ENCODE measurements around the gene NPAT.
"Not testable (repeated sequence)": the region's sequence is repeated elsewhere in the genome, so short reads cannot be mapped to it uniquely, and the experiment has no call there.

The NPAT gene

DNA sequence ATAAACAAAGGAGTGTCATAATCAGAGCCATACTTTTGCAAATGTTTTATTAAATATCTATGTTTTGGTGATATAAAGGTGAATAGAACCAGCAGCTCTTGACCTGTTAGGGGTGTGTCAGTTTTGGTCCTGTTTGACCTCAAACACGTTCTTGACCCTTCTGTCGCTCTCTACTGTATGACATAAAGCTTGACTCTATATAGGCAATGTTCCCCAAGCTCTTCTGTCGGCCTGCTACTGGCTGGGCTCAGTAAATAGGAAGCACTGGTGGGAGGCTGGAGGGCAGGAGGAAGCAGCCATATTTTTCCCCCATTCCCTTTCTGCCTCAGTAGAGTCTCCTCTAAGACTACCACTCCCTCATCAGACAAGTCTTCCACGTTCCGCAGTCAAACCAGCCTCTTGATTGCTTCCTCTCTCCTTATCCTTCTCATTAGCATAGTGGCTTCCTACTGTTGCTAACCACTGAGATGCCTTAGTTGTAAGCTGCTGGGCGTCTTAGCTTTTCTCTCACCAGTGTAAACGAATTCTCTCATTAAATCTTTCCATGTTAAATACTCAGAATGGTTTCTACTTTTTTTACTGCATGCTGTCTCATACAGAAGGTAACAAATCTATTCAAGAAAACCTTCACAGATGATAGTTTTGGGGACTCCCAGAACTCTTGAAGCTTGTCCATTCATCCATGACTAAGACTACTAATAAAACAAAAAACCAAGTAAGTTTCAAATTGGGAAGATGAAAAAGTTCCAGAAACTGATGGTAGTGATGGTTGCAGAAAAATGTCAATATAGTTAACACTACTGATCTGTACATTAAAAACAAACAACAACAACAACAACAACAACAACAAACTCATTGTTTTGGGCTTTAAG, 3.3 kb downstream of the NPAT start:
- no peak for DNase-seq

DNA sequence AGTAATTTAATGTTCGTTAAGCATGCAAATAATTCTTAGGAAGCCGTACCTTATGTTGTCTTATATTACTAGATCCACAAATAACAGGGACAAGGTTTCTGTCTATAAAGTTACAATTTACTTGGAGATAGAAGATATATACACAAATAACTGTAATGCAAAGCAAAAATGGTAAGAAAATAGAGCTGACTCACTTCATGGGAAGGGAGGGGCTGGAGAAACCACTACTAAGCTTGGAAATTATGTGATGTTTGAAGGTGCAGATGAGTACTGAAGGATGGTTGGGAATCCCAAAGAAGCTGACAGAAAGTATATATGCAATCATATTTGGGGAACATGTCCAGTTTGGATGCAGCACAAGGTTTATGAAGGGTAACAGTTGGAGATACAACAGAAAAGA, 4.0 kb downstream of the NPAT start:
- DNase-seq: no peak

DNA sequence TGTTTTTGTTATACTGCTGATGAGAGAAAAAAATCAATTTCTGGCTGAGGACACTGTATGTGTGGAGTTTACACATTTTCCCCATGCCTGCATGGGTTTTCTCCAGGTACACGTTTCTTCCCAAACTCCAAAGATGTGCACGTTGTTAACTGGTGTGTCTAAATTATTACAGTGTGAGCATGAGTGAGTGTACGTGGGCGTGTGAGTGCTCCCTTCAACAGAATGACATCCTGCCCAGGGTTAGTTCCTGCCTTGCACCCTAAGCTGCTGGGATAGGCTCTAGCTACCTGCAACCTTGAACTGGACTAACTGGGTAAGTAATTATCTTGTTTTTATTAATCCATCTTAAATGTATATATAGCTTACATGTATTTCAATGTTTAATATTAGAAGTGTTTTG, 5.5 kb downstream of the NPAT start:
- no peak for DNase-seq

DNA sequence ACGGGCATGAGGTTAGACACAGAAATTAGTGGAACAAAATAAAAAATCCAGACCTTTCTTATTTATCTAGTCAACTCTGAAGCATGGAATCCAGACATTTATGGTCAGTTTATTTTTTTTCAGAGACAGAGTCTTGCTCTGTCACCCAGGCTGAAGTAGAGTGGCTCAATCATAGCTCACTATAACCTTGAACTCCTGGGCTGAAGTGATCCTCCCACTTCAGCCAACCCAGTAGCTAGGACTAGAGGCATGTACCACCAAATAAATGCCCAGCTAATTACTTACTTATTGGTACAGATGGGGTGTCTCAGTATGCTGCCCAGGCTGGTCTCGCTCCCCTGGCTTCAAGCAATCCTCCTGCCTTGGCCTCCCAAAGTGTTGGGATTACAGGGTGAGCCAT, 8.7 kb downstream of the NPAT start:
- DNase-seq: no peak

DNA sequence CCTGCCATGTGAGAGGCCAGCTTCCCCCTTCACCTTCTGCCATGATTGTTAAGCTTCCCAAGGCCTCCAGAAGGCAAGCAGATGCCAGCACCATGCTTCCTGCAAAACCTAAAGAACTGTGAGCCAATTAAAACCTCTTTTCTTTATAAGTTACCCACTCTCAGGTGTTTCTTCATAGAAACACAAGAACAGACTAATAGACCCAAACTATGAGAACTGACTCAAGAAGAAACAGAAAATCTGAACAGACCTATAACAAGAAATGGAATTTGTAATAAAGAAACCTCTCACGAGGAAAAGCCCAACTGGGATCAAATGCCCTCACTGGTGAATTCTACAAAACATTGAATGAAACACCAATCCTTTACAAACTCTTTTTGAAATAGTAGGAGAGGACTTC, 12.0 kb downstream of the NPAT start:
- DNase-seq: no peak

DNA sequence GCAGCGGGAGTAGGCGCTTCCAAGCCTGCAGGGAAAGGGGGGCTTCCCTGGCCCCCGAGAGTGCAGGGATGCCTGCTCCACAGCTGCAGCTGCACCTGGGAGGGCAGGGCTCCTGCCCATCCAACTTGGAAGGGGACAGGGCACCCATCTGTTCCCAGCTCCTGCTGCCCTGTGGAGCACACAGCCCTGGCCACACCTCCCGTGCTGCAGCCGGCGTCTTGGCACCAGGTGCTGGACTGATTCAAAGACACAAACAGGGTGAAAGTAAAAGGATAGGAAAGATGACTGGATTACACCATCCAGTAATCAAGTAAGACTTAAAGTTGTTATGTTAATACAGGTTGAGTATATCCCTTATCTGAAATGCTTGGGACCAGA, 14.8 kb downstream of the NPAT start:
- no peak for DNase-seq

DNA sequence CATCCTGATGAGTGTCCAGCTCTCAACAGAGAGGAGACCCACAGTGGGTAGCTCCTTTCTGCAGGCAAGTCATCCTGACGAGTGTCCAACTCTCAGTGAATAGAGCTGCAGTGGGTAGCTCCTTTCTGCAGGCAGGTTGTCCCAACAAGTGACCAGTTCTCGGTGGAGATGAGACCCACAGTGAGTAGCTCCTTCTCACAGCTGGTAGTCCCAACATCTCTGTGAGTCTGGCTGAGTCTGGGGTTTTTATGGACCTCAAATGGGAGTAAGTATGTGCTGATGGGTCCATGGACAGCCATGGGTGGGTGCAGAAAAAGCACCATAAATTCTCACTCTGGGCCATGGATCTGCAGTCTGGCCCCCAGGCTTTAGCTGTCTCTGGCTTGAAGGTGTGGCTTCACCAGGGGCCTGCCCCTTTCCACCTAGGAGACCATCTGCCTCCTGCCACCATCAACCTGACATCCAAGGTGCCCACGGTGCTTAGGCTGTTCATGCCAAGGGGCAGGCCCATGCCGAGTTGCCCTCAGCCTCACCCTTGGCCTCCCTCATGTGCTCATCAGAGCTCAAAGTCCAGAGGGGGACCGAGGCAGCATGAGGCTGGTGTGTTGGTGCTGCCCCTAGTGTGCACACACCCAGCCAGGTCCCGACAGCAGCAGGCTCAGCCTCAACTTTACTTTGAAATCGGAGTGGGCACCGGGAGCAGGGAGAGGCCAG, 15.3 kb downstream of the NPAT start:
- DNase-seq: no peak

DNA sequence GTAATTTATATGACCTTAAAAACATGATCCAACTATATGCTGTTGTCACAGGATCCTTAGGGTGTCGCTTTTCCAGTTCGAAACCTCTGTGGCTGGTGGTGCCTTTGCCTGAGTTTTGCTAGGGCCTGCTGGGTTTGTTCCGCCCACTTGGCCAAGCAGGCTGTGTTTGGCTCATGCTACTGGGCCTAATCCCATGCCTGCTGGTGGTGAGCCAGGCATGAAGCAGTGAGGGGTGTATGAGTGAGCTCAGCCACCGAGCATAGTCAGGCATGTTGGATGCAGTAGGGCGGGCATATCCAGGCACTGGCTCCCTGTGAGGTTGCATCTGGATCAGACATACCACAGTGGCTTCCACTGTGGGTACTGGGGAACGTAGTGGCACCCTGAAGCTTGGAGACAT, 16.3 kb downstream of the NPAT start:
- DNase-seq: no peak

DNA sequence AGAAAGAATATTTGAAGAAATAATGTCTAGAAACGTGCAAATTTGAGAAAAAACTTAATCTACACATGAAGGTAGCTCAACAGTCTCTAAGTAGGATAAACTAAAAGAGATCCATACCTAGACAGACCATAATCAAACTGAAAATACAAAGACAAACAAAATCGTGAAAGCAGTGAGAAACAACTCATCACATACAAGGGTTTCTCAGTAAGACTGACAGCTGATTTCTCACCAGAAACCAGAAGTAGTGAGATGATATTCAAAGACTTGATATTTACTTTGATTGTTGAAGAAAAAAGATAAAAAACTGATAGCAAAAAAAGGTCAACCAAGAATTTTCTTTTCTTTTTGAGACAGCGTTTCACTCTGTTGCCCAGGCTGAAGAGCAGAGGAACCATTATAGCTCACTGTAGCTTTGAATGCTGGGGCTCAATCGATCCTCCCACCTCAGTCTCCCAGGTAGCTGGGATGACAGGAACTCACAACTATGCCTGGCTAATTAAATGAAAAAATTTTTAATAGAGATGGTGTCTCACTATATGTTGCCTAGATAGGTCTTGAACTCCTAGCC, 17.4 kb downstream of the NPAT start:
- DNase-seq: no peak

DNA sequence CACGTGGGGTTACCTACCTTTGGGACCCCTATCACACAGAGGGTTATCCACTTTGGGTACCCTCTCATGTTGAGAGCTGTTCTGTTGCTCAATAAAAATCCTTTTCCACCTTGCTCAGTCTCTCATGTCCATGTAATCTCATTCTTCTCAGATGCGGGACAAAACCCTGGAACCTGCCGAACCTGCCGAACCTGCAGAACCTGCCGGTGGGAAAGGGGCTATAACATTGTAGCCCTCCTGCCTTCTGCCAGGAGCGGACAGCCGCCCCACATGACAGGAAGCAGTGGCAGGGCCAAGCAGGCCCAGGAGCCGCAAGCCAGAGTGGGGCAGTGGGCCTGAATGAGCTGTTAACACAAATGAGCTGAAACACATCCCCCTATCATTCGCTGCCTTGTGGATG, 18.1 kb downstream of the NPAT start:
- DNase-seq: no peak

DNA sequence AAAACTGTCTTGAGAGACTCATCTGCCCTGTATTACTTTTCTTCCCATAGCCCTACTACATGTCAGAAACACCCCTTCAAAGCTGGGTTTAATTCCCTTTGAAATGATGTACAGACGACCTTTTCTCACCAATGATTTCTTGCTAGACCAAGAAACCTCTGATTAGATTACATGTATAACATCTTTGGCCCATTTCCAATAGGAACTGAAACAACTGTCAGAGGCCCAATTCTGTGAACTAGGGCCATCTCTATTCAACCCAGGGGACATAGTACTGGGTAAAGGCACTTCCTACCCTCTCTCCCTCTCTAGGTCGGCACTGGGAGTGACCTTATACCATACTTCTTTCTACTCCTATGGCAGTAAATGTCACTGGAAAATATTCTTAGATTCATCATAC, 19.4 kb downstream of the NPAT start:
- DNase-seq: no peak

DNA sequence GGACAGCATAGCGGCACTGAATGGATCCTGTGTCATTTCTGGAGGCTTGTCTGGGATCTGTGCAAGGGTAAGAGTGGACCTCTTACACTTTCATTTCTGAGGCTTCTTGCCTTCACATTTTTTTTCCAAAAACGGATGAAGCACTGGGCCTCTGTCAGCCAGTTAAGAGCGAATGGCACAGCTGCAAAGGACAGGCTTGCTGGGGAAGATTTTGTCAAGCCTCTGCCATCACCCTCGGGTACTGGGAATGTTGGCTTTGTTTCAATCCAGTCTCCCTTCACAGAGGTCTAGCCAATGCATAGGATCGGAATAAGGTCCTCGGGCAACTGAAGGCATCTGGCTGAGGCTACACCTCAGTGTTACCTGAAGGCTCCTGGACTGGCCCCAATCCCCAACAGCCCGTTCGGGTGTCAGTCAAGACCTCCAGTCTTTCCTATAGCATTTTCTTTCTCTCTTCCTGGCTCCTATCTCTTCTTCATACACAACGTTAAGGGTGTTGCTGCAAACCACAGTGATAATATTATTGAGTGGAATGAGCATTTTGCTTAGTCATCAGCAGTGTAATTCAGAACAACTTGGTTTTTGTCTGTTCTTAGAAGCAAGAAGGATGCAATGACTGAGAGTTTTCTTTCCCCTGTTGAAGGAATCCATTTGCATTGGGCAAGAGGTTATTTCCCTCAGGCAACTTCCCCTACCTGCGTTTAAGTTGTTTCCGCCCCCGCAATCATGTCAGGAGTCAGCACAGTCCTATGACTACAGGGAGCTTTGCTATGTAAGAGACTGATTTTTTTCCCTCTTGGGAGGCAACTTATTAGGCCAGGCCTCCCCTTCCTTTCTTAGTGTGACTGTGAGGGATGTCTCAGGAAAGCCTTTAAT, 22.8 kb downstream of the NPAT start:
- no peak for DNase-seq

DNA sequence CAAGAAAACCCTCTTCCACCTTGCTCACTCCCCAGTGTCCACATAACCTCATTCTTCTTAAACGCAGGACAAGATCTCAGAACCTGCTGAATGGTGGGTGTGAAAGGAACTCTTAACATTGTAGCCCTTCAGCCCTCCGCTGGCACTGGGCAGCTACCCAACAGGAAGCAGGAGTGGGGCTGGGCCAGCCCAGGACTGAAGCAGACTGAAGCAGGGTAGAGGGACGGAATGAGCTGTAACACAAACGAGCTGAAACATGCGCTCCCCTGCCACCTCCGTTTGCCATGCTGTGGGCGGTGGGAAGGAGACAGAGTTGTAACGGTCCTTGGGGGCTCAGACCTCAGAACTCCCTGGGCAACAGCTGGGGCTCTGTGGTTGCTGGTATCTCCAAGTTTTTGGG, 23.6 kb downstream of the NPAT start:
- no peak for DNase-seq

DNA sequence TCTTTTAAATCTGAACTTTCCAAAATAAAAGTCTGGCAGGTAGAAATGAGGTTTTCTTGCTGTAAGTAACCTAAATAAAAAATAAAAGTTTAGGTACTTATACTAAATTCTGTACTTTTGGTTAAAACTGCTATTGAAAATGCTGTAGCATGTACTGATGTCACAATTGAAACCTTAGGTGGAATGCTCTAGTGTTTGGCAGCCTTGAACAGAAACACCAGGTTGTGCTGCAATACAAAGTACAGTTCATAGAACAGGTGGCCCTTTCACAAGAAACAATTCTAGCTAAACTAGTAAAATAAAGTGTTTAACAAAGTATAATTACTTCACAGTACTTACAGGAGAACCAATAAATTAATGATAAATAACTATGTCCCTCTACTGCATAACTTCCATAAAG, 25.1 kb downstream of the NPAT start:
- no peak for DNase-seq

DNA sequence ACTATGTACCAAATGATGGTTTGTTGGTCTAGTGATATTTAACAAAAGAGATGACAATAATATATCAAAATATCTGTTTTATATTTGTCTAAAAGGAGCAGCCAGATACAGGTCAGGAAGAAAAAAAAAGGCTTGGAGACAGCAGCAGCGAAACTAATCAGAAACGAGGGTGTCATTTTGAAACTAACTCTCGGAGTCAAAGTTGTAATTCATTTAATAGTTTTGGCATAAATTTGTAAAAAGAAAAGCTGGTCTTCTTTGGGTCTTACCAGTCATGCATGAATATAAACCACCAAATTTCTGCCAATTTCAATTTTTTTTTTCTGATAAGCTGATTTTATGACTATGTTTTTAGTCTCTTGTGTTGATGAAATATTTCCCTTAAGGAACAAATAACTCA, 25.5 kb downstream of the NPAT start:
- no peak for DNase-seq

DNA sequence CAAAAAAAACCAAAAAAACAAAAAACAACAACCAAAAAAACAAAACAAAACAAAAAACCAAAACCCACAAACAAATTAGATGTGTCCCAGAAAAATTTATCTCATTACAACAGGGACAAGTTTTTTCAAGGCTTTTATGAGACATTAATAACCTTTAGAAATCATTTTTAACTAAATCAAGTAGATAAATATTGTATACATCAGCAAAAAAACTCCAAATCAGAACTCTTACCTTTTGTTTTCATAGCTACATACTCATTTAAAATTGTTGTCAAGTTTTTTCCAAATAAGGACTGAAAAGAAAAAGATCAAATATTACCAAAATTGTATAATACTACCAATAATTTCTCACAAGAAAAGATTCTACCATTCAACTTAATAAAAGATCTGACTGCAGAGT, 28.7 kb downstream of the NPAT start:
- no peak for DNase-seq

DNA sequence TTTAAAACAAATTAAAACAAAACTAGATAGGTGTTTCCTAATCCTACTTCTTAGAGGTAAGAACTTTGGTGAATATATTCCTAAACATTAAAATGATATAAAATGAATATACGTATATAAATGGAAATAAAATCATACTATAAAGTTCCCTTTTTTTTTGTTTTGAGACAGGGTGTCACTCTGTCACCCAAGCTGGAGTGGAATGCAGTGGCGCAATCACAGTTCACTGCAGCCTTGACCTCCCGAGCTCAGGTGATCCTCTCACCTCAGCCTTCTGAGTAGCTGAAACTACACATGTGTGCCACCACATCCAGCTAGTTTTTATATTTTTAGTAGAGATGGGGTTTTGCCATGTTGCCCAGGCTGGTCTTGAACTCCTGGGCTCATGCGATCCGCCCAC, 44.9 kb downstream of the NPAT start:
- no peak for DNase-seq

DNA sequence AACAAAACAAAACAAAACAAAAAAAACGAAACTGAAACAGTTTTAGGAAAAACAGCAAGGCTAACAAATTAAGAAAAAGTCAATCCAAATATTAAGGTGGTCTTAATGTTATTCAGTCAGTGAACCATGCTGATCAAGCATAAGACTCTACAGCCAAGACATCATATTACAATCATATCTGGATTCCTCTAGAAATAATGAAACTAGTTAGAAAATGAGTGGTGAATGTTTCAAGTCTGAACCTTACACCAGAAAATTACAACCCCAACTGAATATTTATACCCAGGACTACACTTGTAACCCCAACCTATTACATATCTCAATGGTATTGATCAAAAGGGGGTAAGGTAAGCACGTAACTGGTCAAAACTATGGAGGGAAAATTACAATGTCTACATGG, 52.3 kb downstream of the NPAT start:
- no peak for DNase-seq

DNA sequence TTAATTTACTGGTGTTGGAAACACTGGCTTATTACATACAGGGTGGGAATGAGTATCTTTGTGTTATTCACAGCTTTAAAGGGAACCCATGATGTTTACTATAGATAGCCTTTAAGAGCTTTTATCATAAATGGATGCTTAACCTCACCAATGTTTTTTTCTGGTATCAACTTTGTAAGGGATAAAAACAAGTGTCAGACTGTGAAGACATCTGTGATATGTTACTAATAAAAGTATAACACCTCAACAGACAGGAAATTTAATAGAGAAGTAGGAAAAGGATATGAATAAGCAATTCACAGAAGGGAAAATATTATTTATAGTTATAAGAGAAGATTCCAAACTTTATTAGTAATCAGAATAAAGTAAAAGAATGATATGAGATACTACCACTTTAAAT, 54.8 kb downstream of the NPAT start:
- DNase-seq: no peak

DNA sequence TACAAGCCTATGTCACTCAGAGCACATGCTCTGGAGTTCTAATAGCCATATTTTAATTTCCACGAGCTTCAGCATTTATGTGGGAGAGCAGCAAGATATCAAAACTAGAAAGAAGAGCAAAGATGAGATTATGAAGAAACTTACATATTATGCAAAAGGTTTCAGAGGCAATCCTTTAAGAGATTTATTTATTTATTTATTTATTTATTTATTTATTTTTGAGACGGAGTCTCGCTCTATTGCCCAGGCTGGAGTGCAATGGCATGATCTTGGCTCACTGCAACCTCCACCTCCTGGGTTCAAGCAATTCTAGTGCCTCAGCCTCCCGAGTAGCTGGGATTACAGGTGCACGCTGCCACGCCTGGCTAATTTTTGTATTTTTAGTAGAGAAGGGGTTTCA, 59.6 kb downstream of the NPAT start:
- DNase-seq: not testable (repeated sequence)

DNA sequence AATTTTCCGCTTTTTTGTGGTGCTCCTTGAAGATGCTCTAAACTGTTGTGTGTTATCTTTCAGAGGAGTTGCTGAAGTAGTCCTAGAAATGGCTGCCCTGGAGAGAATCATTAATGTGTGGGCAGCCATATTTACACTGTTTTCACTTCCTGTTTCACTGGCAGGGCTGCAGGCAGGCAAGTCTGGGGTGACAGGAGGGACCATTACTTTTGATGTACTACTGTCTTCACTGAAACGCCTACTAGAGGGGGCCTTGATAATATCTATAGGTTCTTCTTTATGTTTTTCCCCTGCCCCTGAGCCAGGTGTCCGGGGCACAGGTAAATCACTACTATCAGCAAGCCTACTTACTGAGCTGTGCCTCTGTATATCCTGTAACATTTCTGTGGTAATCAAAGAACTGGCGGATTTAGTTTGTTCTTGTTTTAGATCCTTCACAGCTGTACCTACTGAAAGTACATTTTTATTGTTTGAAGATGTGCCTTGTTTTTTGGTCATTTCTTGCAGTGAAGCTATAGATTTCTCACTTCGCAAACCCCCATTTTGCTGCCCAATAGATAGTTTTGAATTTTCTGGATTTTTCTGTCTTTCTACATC, 61.4 kb downstream of the NPAT start:
- DNase-seq: no peak

DNA sequence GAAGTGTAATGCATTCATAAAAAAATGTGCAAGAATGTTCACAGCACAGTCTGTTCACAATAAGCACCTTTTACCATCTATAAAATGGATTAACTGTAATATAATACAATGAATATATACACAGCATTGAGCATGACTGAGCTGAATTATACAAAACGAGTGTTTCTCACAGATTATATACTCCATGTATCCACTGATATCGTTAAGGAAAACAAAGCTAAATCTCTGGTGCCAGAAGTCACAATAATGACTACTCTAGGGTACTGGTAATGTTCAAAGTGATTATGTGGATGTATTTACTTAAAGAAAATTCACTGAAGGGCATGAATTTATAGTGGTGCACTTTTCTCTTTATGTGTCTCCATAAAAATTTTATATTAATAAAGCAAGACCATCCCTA, 67.8 kb downstream of the NPAT start:
- no peak for DNase-seq

DNA sequence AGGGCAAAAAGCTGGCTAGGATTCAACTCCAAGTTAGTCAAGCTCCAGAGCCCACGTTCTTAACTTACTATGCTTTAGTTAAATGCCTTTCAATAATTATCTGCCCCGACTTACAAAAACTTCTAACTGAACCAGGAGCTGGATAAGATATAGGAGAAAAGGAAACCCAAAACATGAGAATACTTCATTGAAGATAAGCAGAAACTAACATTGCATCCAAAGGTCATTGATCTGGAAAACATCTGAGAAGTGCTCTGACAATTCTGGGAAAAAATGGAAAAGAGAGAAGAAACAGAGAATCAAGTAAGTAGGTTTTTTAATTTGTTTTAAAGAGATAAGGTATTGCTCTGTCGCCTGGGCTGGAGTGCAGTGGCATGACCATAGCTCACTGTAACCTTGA, 73.9 kb downstream of the NPAT start:
- no peak for DNase-seq
